MM.1S (cell line): ENCODE data around the gene BIRC3.

Experiments used
- EZH2 ChIP-seq: fragments of 300-600 bp; sonication (generic); optimal IDR thresholded peaks from 2 replicates; pipeline ENCODE3; 2017; ENCODE audit warnings: low read depth, mild to moderate bottlenecking, antibody characterized with exemption, low read length, mixed read lengths
- EZH2phosphoT487 ChIP-seq: fragments of 300-600 bp; sonication (generic); IDR thresholded peaks from 2 replicates; pipeline ENCODE4 v1.6.1; 2018; ENCODE audit warnings: antibody characterized with exemption, low read length
- TF ChIP-seq, protein P1 (sequence below): fragments of 300-600 bp; sonication (generic); IDR thresholded peaks from 2 replicates; pipeline ENCODE4 v1.5.1; 2016; ENCODE audit warnings: antibody characterized with exemption, low read length, mixed read lengths

DNA sequence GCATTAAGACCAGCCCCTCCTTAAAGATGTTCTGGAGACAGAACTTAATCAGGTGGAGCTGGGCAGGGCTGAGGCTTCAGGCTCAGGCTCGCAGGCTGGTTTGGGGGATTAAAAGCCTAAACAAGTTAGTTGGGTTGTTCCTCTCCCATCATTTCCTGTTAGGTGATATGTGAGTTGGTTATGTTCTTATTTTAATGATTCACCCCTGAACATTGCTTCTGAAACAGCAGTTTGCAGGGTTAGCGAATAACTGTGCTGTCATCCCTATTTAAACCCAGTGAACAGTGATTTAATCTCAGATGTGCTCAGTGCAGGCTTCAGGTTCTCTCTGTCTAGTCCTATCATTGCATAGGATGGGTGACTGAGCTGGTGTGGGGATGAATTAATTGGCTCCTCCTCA lies 47.4 kb upstream of the BIRC3 start:
- TF ChIP-seq EZH2phosphoT487 (no peak), EZH2 (no peak)
- TF ChIP-seq, protein P1, sequence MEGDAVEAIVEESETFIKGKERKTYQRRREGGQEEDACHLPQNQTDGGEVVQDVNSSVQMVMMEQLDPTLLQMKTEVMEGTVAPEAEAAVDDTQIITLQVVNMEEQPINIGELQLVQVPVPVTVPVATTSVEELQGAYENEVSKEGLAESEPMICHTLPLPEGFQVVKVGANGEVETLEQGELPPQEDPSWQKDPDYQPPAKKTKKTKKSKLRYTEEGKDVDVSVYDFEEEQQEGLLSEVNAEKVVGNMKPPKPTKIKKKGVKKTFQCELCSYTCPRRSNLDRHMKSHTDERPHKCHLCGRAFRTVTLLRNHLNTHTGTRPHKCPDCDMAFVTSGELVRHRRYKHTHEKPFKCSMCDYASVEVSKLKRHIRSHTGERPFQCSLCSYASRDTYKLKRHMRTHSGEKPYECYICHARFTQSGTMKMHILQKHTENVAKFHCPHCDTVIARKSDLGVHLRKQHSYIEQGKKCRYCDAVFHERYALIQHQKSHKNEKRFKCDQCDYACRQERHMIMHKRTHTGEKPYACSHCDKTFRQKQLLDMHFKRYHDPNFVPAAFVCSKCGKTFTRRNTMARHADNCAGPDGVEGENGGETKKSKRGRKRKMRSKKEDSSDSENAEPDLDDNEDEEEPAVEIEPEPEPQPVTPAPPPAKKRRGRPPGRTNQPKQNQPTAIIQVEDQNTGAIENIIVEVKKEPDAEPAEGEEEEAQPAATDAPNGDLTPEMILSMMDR, result no peak
